ENCODE measurements around the gene TBCA. TPM values are rescaled to one million over a fixed set of nuclear protein-coding genes. Genes with fewer than 3 reads are reported as not detected.

Gene TBCA
- total RNA-seq, 2 experiments from 2014 or later: 163 to 167 TPM

- peaks cover 15% of the 10 kb centered on the region for H3K4me1 Mint-ChIP-seq
- H3K27ac Mint-ChIP-seq: no peak overlapping the region
- H3K36me3 Mint-ChIP-seq (ENCODE audit: low read depth): no peaks in the 10 kb centered on the region
- ChIA-PET CTCF (no interaction called here), POLR2A (no interaction called here)
- H3K27me3 Mint-ChIP-seq: no peaks in the 10 kb centered on the region
- H3K4me3 Mint-ChIP-seq: no peak overlapping the region
- no peaks in the 10 kb centered on the region for H3K9me3 Mint-ChIP-seq
- DNase-seq: no peak
These were observed 4.9 kb upstream of the TBCA start for GRCh38 chr5:77781076-77781475.

GRCh38 chr5:77778881-77779438 is 2.8 kb upstream of the TBCA start:
- no peak for DNase-seq
- Mint-ChIP-seq H3K4me3 (no peak overlapping the region), H3K36me3 (ENCODE audit: low read depth) (peaks cover 12% of the 10 kb centered on the region), H3K27ac (no peak overlapping the region), H3K4me1 (peaks cover 30% of the 10 kb centered on the region), H3K27me3 (no peaks in the 10 kb centered on the region), H3K9me3 (no peaks in the 10 kb centered on the region)
- POLR2A ChIA-PET: no interaction called here
- CTCF ChIA-PET: no interaction called here

GRCh38 chr5:77778398-77778797 is 2.3 kb upstream of the TBCA start:
- no peak for DNase-seq
- Mint-ChIP-seq H3K27me3 (no peaks in the 10 kb centered on the region), H3K9me3 (no peaks in the 10 kb centered on the region), H3K4me3 (no peak overlapping the region), H3K27ac (no peak overlapping the region), H3K4me1 (peaks cover 35% of the 10 kb centered on the region), H3K36me3 (ENCODE audit: low read depth) (peaks cover 17% of the 10 kb centered on the region)
- CTCF ChIA-PET: no interaction called here
- POLR2A ChIA-PET: no interaction called here

GRCh38 chr5:77777911-77778310 is 1.8 kb upstream of the TBCA start:
- no peak for DNase-seq
- Mint-ChIP-seq H3K27ac (no peak overlapping the region), H3K4me1 (peaks cover 40% of the 10 kb centered on the region), H3K27me3 (no peaks in the 10 kb centered on the region), H3K4me3 (no peak overlapping the region), H3K9me3 (no peaks in the 10 kb centered on the region), H3K36me3 (ENCODE audit: low read depth) (peaks cover 17% of the 10 kb centered on the region)
- ChIA-PET POLR2A (no interaction called here), CTCF (interaction anchor here (0.6 kb wide), 1 partner anchor 575 kb away, joined by 5 read pairs; no protein-coding TSS in a partner anchor)

GRCh38 chr5:77777281-77777892 is 1.2 kb upstream of the TBCA start:
- H3K36me3 Mint-ChIP-seq (ENCODE audit: low read depth): peaks cover 17% of the 10 kb centered on the region
- H3K4me1 Mint-ChIP-seq: peaks cover 42% of the 10 kb centered on the region
- H3K27me3 Mint-ChIP-seq: no peaks in the 10 kb centered on the region
- no peak overlapping the region for H3K27ac Mint-ChIP-seq
- POLR2A ChIA-PET: no interaction called here
- no peaks in the 10 kb centered on the region for H3K9me3 Mint-ChIP-seq
- H3K4me3 Mint-ChIP-seq: no peak overlapping the region
- CTCF ChIA-PET: interaction anchor here (0.6 kb wide), 1 partner anchor 575 kb away, joined by 5 read pairs; no protein-coding TSS in a partner anchor
- no peak for DNase-seq

GRCh38 chr5:77776554-77777206 is 541 bp upstream of the TBCA start:
- peaks cover 45% of the 10 kb centered on the region for H3K4me1 Mint-ChIP-seq
- CTCF ChIA-PET: no interaction called here
- no peaks in the 10 kb centered on the region for H3K9me3 Mint-ChIP-seq
- H3K27ac Mint-ChIP-seq: peak overlapping the region; percentile 96
- POLR2A ChIA-PET: no interaction called here
- H3K27me3 Mint-ChIP-seq: no peaks in the 10 kb centered on the region
- peaks cover 21% of the 10 kb centered on the region for H3K36me3 Mint-ChIP-seq (ENCODE audit: low read depth)
- peak overlapping the region; percentile 83 for H3K4me3 Mint-ChIP-seq
- no peak for DNase-seq

GRCh38 chr5:77774981-77775789 is 954 bp downstream of the TBCA start:
- no peak for DNase-seq
- CTCF ChIA-PET: interaction anchor here (0.6 kb wide), 1 partner anchor 57 kb away, joined by 3 read pairs; no protein-coding TSS in a partner anchor
- POLR2A ChIA-PET: no interaction called here
- peak overlapping the region; percentile 96 for H3K27ac Mint-ChIP-seq
- peaks cover 53% of the 10 kb centered on the region for H3K4me1 Mint-ChIP-seq
- H3K36me3 Mint-ChIP-seq (ENCODE audit: low read depth): peaks cover 28% of the 10 kb centered on the region
- no peaks in the 10 kb centered on the region for H3K9me3 Mint-ChIP-seq
- H3K27me3 Mint-ChIP-seq: no peaks in the 10 kb centered on the region
- peak overlapping the region; percentile 83 for H3K4me3 Mint-ChIP-seq

GRCh38 chr5:77773734-77774280 is 2.3 kb downstream of the TBCA start:
- Mint-ChIP-seq H3K4me1 (peaks cover 55% of the 10 kb centered on the region), H3K27ac (no peak overlapping the region), H3K36me3 (ENCODE audit: low read depth) (peaks cover 32% of the 10 kb centered on the region), H3K27me3 (no peaks in the 10 kb centered on the region), H3K4me3 (no peak overlapping the region), H3K9me3 (no peaks in the 10 kb centered on the region)
- POLR2A ChIA-PET: no interaction called here
- CTCF ChIA-PET: no interaction called here
- no peak for DNase-seq

GRCh38 chr5:77772729-77773128 is 3.4 kb downstream of the TBCA start:
- no peak for DNase-seq
- Mint-ChIP-seq H3K27me3 (no peaks in the 10 kb centered on the region), H3K4me3 (no peak overlapping the region), H3K27ac (no peak overlapping the region), H3K9me3 (no peaks in the 10 kb centered on the region), H3K4me1 (peaks cover 50% of the 10 kb centered on the region), H3K36me3 (ENCODE audit: low read depth) (peaks cover 34% of the 10 kb centered on the region)
- POLR2A ChIA-PET: no interaction called here
- CTCF ChIA-PET: no interaction called here

- CTCF ChIA-PET: no interaction called here
- POLR2A ChIA-PET: no interaction called here
- Mint-ChIP-seq H3K4me1 (peaks cover 44% of the 10 kb centered on the region), H3K36me3 (ENCODE audit: low read depth) (peaks cover 44% of the 10 kb centered on the region), H3K27ac (no peak overlapping the region), H3K27me3 (no peaks in the 10 kb centered on the region), H3K9me3 (no peaks in the 10 kb centered on the region), H3K4me3 (no peak overlapping the region)
- no peak for DNase-seq
These were observed 4.7 kb downstream of the TBCA start for GRCh38 chr5:77771452-77771851.

- no peaks in the 10 kb centered on the region for H3K27me3 Mint-ChIP-seq
- ChIA-PET CTCF (no interaction called here), POLR2A (no interaction called here)
- no peak overlapping the region for H3K27ac Mint-ChIP-seq
- H3K36me3 Mint-ChIP-seq (ENCODE audit: low read depth): peaks cover 47% of the 10 kb centered on the region
- H3K4me3 Mint-ChIP-seq: no peak overlapping the region
- H3K9me3 Mint-ChIP-seq: peaks cover 2% of the 10 kb centered on the region
- DNase-seq: no peak
- H3K4me1 Mint-ChIP-seq: peaks cover 41% of the 10 kb centered on the region
These were observed 5.7 kb downstream of the TBCA start for GRCh38 chr5:77770293-77771005.

- POLR2A ChIA-PET: no interaction called here
- no peaks in the 10 kb centered on the region for H3K27me3 Mint-ChIP-seq
- CTCF ChIA-PET: no interaction called here
- no peak overlapping the region for H3K4me3 Mint-ChIP-seq
- peaks cover 28% of the 10 kb centered on the region for H3K4me1 Mint-ChIP-seq
- H3K9me3 Mint-ChIP-seq: peaks cover 3% of the 10 kb centered on the region
- no peak for DNase-seq
- H3K36me3 Mint-ChIP-seq (ENCODE audit: low read depth): peaks cover 42% of the 10 kb centered on the region
- no peak overlapping the region for H3K27ac Mint-ChIP-seq
These were observed 7.2 kb downstream of the TBCA start for GRCh38 chr5:77768978-77769377.
